ENCODE measurements around the gene STN1.

Gene STN1

GRCh38 chr10:103892181-103892580 is 25.8 kb downstream of the STN1 start:
- no peak for DNase-seq

GRCh38 chr10:103890688-103891087 is 27.3 kb downstream of the STN1 start:
- DNase-seq = no peak

GRCh38 chr10:103890194-103890658 is 27.8 kb downstream of the STN1 start:
- no peak for DNase-seq

GRCh38 chr10:103889121-103889720 is 28.8 kb downstream of the STN1 start:
- no peak for DNase-seq

GRCh38 chr10:103888113-103888841 is 29.7 kb downstream of the STN1 start:
- DNase-seq = peak; percentile 41

- DNase-seq = no peak
Measured at GRCh38 chr10:103885617-103886016, 32.4 kb downstream of the STN1 start.

GRCh38 chr10:103884681-103885139 is 33.3 kb downstream of the STN1 start:
- DNase-seq = no peak

- no peak for DNase-seq
Measured at GRCh38 chr10:103882285-103883007, 35.5 kb downstream of the STN1 start.

- DNase-seq = no peak
Measured at GRCh38 chr10:103881416-103882284, 36.3 kb downstream of the STN1 start.

GRCh38 chr10:103879831-103880230 is 38.2 kb downstream of the STN1 start:
- no peak for DNase-seq

- no peak for DNase-seq
Measured at GRCh38 chr10:103879409-103879808, 38.6 kb downstream of the STN1 start.

GRCh38 chr10:103877861-103878260 is 40.1 kb downstream of the STN1 start:
- DNase-seq = no peak

GRCh38 chr10:103876155-103876554 is 41.8 kb downstream of the STN1 start:
- DNase-seq = no peak

- DNase-seq = no peak
Measured at GRCh38 chr10:103874730-103875129, 43.3 kb downstream of the STN1 start.

- no peak for DNase-seq
Measured at GRCh38 chr10:103872137-103872931, 45.6 kb downstream of the STN1 start.

GRCh38 chr10:103871006-103871405 is 47.0 kb downstream of the STN1 start:
- DNase-seq = no peak

- DNase-seq = no peak
Measured at GRCh38 chr10:103870516-103870915, 47.5 kb downstream of the STN1 start.

GRCh38 chr10:103869336-103869735 is 48.6 kb downstream of the STN1 start:
- DNase-seq = no peak

GRCh38 chr10:103868200-103868599 is 49.8 kb downstream of the STN1 start:
- DNase-seq = no peak

GRCh38 chr10:103861505-103861904 is 56.5 kb downstream of the STN1 start:
- no peak for DNase-seq

GRCh38 chr10:103859161-103860086 is 58.6 kb downstream of the STN1 start:
- no peak for DNase-seq
